Colon (tissue), 2 donors: ENCODE measurements around the gene NAA15.
"Not testable (repeated sequence)": the region's sequence is repeated elsewhere in the genome, so short reads cannot be mapped to it uniquely, and the experiment has no call there.

Experiments
- FAIRE-seq: peaks from 2 replicates; lab custom pipeline; 2012; peaks lifted over from hg19 to GRCh38; lab: Jason Lieb, UNC
- donor health status: control.
- donor health status: control.

Gene NAA15

DNA sequence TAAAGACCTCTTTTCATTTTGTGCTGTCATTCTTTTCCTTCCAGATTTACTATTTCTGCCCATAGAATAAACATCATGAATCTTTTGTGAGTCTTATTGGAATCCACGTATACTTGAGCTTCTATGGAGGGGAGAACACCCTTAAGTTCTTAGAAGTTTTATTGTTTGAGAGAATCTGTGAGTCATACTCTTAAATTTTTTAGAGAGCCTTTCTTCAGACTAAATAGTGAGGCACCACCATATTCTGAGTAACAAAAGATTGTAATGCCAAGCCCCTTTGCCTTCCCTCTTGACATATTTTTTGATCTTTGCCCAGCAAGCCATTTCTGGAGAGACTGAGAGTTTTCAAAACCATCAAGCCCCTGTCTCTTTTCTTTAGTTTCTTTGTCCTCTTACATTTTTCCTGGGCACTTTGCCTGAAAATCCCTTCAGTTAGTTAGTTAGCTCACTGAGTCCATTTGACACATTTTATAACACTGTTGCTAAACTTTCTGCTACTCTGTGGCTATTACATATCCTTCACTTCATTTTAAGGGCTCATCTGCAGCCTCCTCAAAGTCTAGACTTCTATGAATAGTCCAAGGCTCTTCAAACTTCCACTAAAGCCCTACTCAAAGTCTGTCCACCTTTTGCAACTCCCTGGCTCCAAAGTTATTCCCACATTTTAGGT lies 66.3 kb downstream of the NAA15 start:
- FAIRE-seq = no peak

DNA sequence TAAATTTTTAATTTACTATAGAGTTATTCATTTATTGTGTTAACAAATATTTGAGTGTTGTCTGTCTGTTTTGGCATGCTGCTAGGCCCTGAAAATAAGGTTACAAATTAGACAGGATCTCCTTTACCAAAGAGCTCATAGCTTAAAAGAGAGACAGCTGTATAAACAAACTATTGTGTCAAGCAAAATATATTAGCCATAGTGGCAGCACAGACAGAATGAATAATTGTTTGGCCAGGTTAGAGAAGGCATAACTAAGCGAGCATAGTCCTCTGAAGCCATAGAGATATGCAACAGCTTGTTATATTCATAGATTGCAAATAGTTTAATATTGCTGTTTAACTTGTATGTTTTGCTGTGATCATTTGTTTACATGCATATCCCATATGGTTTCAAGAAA lies 67.7 kb downstream of the NAA15 start:
- no peak for FAIRE-seq

DNA sequence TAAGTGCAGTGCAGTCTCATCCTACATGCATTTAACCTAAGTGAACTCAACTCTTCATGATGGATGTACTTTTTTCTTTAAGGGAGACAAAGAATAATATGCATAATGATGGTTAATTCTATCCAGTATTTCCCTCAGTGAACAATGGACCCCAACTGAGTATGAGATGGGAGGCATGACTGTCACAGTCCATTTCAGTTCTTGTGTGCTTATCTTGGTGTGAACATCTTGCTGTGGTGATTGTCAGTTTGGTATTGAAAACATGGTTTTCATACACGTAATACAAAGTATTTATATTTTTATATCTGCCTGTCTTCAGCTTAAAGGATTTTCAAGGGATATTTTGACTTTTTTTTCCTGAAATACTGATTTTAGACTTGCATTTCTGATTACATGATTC lies 72.9 kb downstream of the NAA15 start:
- no peak for FAIRE-seq

DNA sequence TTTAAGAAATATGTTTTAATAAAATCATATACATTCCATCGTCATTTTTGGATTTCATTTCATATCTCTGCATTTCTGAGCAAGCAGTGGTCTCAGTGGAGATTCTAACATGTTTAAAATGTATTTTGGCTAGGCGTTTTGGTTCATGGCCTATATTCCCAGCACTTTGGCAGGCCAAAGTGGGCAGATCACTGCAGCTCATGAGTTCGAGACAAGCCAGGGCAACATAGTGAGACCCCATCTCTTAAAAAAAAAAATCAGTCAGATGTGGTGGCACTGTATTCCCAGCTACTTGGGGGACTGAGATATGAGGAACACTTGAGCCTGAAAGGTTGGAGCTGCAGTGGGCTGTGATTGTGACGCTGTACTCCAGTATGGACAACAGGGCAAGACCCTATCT lies 85.1 kb downstream of the NAA15 start:
- no peak for FAIRE-seq

DNA sequence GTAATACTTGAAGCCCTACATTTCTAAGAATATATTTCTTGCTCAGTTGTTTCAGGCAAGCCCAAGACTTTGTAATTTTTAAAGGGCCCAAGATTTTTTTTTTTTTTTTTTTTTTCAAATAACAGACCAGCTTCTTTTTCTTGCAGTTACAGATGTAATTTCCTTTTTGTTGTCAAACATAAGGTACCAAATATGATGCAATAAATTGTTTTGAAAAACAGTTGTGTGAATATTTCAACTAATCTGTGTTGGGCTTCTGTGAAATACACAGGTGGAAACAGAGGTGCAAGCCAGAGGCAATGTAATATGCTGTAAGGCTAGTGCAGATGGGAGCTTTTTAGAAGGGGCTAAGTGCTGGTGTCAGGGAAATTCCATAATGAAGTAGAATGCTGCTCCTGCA lies 87.8 kb downstream of the NAA15 start:
- no peak for FAIRE-seq

DNA sequence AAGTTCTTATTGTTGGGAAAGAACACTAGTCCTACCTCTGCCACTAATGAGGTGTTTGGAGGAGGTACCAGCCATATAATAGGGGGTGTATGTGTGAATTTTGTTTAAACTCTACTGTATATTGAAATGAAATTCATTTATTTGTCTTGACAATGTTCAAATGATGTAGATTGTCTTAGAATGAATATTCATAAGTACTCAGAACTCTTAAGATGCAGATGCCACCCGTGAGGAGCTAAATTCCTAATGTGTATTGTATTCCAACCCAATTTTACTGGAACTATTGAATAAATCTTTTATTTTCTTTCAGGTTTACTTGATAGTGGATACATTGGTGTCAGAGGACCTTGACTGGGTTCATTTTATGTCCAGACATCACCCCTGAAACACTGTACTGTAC lies 88.7 kb downstream of the NAA15 start:
- no peak for FAIRE-seq

DNA sequence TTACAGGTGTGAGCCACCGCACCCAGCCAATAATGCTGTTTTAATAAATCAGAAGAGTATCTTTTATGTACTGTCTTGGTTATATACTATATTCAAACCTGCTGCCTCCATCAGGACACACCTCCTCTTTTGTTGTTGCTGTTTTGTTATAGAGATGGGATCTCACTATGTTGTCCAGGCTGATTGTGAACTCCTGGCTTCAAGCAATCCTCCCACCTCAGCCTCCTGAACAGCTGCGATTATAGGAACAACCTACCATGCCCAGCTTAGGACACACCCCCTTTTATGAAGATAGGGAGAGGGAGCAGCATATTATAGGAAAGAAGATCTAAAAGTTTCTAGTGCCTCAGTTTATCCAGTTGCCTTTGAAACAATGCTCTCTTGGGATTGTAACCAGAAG lies 90.4 kb downstream of the NAA15 start:
- FAIRE-seq = no peak

DNA sequence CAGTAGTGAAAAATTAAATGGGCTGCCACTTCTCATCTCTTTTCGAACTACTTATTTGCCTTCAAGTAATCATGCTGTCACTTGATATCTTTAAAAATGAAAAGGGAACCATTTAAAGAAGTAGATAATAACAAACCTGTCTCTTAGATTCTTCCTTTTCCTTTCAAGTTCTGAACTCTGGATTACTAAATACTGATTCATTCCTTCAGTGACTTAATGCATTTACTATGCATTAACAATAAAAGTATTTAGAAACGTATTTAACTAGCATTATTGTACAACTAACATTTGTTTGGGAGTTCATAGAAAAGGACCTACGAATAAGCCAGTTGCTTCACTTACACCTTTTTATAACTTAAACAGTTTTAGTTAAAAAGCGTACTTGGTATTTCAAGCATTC lies 91.5 kb downstream of the NAA15 start:
- no peak for FAIRE-seq

DNA sequence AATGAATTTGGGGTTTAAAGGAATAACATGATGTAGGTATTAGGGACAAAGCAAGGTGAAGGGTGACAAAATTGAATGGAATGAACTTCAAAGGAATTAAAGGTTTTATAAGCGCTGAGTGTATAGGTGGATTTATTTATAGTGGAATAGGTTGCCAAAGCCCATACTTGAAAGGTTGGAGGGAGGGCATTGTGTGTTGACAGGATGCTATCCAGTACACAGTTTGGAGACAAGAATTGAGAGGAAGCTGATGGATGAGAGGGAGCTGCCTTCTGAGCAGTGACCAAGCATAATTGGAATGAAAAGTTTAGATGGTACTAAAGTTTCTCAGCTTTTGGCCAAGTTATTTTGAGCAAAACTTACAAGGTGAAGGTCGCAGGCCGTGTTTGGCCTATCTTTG lies 100.1 kb downstream of the NAA15 start:
- FAIRE-seq = no peak

DNA sequence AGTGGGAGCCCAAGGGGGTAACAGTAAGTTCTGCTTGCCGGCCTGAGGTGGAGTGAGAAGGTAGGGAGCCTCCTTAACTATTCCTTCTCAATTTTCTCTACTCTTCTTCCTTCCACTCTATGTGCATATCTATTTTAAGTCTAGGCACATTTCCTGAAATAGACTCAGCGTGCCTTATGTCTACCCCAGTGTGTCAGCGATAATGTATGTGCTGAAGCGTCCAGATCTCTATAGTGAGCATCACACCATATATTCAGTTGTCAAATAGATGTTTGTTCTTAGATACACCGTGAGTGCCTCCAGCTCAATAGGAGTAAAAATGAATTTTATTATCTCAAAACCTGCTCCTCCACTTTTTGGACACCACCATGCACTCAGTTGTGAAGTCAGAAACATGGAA lies 101.1 kb downstream of the NAA15 start:
- no peak for FAIRE-seq

DNA sequence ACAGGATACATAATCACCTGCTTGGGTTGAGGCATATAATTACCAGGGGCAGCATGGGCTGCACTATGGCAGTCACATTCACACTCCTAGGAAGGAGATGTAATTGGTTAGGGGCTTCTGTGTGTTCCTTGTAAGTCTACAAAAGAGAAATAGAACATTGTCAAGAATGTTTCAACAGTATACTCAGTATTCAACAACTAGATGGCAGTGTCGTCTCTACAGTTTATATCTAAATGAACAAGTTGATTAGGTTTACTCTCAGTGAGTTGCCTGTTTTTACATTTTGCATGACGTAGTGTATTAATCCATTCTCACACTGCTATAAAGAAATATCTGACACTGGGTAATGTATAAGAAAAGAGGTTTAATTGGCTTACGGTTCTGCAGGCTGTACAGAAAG lies 102.2 kb downstream of the NAA15 start:
- no peak for FAIRE-seq

DNA sequence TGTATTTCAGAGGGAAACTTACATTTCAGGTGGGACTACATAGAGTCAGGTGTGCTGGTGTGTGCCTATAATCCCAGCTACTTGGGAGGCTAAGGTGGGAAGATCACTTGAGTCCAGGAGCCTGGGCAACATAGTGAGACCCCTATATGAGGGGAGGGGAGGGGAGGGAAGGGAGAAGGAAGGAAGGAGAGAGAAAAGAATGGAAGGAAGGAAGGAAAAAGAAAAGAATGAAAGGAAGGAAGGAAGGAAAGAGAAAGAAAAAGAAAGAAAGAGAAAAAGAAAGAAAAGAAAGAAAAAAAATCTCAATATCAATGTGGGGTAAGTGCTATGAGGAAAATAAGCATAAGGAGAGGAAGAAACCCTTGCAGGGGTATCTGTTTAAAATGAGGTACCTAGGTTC lies 109.0 kb downstream of the NAA15 start:
- FAIRE-seq = no peak

DNA sequence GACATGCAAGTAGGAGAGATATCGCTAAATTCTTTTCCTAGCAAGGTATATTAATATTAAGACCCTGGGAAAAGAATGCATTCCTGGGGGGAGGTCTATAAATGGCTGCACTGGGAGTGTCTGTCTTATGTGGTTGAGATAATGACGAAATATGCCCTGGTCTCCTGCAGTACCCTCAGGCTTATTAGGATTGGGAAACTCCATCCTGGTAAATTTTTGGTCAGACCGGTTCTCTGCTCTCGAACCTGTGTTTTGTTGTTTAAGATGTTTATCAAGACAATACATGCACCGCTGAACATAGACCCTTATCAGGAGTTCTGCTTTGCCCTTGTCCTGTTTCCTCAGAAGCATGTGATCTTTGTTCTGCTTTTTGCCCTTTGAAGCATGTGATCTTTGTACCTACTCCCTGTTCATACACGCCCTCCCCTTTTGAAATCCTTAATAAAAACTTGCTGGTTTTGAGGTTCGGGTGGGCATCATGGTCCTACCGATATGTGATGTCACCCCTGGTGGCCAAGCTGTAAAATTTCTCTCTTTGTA lies 113.4 kb downstream of the NAA15 start:
- not testable (repeated sequence) for FAIRE-seq

DNA sequence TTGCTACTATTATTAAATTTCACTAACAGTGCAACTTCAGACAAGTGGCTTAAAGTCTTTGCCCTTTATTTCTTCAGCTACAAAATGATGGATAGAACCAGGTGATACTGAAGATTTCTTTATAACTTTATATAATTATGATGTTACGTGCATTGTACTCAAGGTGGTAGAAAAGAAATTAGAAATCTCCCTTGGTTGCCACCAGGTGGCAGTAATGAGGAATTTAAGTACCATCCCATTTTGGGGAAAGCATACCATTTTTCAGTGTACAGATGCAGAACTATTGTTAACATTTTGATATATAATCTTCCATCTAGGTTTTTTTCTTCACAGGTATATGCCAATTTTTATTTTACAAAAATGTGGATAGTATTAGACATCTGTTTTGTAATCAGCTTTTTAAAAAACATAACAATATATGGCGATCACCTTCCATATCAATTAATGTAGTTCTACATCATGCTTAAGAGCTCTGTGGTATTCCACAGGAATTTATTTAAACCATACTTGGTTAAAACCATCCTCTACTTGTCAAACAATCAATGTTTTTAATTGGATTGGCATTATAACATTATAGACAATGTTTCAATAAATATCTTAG lies 114.9 kb downstream of the NAA15 start:
- FAIRE-seq = peak; percentile 87

DNA sequence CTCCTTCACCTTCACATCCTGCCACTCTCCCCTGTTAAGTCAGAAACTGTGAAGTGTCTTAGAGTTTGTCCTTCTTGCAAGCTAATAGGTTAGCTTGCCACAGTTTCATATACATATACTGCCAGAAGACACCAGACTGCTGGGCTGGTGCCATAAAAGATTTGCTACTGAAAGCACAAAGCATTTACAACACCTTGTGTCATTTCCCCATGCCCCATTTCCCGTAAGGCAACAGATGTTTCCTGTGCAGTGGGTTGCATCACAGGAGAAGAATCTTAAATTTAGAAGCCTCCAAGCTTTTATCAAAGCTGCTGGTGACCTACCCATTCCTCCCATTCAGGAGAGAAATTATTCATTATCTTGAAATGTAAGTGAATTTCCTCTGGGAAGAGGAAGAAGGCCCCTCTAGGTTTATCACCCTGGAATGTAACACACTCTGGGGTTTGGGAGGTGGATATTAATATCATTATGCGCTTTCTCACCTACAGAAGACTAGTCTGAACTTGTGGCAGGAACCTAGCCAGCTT lies 118.1 kb downstream of the NAA15 start:
- no peak for FAIRE-seq

DNA sequence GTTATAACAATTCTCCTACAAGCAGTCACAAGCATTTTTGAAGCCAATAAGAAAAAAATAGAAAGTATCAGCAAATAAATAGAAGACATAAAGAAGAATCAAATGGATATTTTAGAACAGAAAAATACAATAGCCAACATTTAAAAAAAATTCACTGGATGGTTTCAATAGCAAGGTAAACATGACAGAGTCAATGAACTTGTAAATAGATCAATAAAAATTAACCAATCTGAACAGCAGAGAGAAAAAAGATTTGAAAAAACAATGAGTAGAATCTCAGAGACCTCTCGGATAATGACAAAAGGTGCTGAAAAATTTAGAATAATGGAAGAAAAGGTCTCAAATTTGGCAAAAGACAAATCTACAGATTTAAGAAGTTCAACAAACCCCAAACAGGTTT lies 119.3 kb downstream of the NAA15 start:
- FAIRE-seq = no peak

DNA sequence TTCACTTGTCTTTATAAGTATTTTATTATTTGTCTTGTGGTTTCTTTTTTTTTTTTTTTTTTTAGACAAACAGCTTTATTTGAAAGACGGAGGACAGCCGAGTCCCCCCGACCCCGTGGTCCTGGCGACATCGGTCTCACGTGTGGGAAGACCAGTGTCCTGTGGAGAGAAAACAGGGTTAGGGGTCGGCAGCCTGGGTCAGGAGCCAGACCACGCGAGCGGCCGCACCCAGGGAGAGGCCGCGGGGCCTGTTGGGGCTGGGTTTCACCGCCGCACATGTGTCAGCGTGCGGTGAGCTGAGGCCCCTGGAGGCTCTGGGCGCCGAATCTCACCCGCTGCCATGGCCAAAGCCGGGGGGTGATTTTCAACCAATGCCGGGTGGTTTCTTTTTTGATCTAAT lies 134.8 kb downstream of the NAA15 start:
- no peak for FAIRE-seq

DNA sequence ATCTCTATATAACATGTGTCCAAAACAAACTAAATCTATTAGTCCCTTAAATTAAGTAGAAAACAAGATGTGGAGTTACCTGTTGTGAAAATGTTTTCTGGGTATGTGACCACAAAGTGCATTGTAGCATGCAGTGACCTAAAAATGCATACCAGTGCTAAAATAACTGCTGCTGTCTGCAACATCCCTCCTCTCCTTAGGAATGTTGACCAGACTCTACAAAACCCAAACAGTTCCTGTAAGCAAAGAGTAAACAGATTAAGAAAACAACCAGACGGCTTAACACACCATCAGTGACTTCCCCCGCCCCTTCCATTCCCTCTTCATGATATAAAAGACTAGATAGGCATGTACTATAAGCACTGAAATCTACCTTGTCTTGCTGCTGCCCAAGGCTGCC lies 136.8 kb downstream of the NAA15 start:
- FAIRE-seq = no peak

DNA sequence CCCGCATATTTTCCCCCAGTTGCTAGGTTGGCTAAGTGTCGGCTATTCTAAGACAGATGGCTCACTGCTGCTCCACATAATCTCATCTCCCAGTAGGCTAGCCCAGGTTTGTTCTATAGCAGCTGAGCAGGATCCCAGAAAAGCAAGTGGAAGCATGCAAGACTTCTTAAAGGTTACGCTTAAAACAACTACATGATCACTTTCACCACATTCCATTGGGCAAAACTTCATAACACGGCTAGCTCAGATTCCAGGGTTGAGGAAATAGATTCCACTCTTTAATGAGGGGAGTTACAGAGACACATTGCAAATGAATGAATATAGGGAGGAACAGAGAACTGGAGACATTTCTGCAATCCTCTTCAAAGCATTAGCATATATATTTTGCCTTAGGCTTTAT lies 139.7 kb downstream of the NAA15 start:
- no peak for FAIRE-seq

DNA sequence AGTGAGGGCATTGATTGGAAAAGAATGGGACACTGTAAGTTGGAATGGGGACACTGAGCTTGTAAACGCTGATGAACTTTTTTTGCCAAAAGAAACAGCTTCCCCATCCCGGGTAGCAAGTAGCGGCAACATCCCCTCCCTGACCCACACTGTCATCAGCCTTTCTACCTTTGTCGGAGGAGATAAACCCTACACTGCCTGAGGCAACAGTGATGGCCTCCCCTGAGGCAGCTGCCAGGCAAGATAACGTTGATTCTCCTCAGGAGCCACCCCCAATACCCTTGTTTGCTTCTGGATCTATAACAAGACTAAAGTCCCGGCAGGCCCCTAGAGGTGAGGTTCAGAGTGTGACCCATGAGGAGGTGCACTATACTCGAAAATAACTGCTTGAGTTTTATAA lies 142.4 kb downstream of the NAA15 start:
- no peak for FAIRE-seq

DNA sequence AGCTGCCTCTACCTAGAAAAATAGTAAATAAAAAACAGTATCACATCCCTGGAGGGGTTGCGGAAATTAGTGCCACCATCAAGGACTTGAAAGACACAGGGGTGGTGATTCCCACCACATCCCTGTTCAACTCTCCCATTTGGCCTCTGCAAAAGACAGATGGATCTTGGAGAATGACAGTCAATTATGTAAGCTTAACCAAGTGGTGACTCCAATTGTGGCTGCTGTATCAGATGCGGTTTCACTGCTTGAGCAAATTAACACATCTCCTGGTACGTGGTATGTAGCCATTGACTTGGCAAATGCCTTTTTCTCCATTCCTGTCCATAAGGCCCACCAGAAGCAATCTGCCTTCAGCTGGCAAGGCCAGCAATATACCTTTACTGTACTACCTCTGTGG lies 143.6 kb downstream of the NAA15 start:
- FAIRE-seq = not testable (repeated sequence)

DNA sequence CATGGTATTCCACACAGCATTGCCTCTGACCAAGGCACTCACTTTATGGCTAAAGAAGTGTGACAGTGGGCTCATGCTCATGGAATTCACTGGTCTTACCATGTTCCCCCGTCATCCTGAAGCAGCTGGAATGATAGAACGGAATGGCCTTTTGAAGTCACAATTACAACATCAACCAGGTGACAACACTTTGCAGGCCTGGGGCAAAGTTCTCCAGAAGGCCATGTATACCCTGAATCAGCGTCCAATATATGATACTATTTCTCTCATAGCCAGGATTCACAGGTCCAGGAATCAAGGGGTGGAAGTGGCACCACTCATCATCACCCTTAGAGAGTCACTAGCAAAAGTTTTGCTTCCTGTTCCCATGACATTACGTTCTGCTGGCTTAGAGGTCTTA lies 145.8 kb downstream of the NAA15 start:
- FAIRE-seq = not testable (repeated sequence)

DNA sequence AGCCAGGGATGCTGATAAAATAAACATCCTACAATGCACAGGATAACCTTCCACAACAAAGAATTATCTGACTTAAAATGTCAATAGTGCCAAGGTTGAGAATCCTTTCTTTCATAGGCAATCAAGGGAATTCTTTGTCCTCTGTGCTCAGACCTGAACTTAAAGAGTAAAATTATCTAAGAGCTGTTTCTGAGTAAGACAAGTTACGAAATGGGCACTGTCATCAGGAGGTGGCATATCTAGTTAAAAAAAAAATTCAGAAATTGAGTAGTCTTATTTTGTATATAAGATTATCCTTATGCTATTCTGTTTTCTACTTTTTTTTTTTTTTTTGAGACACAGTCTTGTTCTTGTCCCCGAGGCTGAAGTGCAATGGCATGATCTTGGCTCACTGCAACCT lies 149.3 kb downstream of the NAA15 start:
- FAIRE-seq = no peak

DNA sequence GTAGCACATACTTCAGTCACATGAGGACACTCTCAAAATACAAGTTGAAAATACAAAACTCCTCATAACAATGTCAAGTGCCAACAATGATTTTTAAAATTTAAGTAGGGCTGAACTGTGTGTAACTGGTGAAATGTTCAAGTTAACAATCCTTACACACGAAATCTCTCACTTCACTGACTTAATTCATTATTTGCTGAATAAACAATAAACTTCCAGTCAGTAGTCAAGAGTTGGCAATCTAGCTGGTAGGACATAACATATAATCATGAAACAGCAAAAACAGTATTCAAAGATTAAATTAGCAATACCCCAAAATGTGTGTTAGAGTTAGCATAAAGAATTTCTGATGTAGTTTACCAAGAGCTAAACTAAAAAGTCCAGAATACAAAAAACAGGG lies 150.7 kb downstream of the NAA15 start:
- FAIRE-seq = no peak
